Mesenchymal stem cell (in vitro differentiated cells and primary cell): Measurements from ENCODE around the gene LARGE1.

Experiments
- DNase-seq: peaks from one replicate; pipeline ENCODE4 v3.0.0-alpha.2; 2013
- H2AFZ ChIP-seq: one replicate; pipeline ENCODE4 v1.6.1; 2013; ENCODE audit warnings: low read depth, mild to moderate bottlenecking, control low read depth, inconsistent platforms, low read length, moderate library complexity
- H2AK5ac ChIP-seq: 2 replicates; pipeline ENCODE4 v1.6.1; 2013; ENCODE audit warnings: low read length, moderate library complexity, mild to moderate bottlenecking, inconsistent platforms; ENCODE audit not compliant: severe bottlenecking
- H2BK120ac ChIP-seq: one replicate; pipeline ENCODE4 v1.6.1; 2013; ENCODE audit warnings: low read depth, mild to moderate bottlenecking, inconsistent platforms, low read length, moderate library complexity
- H2BK12ac ChIP-seq, 2 experiments: one replicate each; pipeline ENCODE4 v1.6.1; 2013; ENCODE audit warnings: inconsistent platforms in 2 of 2, low read length in 2 of 2, mild to moderate bottlenecking in 2 of 2, moderate library complexity in 2 of 2, control low read depth in 1 of 2
- H2BK15ac ChIP-seq: one replicate; pipeline ENCODE4 v1.6.1; 2013; ENCODE audit warnings: mild to moderate bottlenecking, low read depth, inconsistent platforms; ENCODE audit not compliant: poor library complexity, severe bottlenecking
- H2BK5ac ChIP-seq: 2 replicates; pipeline ENCODE4 v1.6.1; 2013; ENCODE audit warnings: low read depth, mild to moderate bottlenecking, low read length, control low read depth, inconsistent platforms; ENCODE audit not compliant: poor library complexity, severe bottlenecking
- H3K14ac ChIP-seq, 2 experiments: one replicate each; pipeline ENCODE4 v1.6.1; 2013; ENCODE audit warnings: inconsistent platforms in 2 of 2, low read length in 2 of 2, control low read depth in 1 of 2, mild to moderate bottlenecking in 1 of 2, moderate library complexity in 1 of 2
- H3K18ac ChIP-seq, 2 experiments: one replicate each; pipeline ENCODE4 v1.6.1; 2013; ENCODE audit warnings: inconsistent platforms in 2 of 2, low read length in 2 of 2, control low read depth in 1 of 2, low read depth in 1 of 2, mild to moderate bottlenecking in 1 of 2
- H3K23ac ChIP-seq, 2 experiments: one replicate each; pipeline ENCODE4 v1.6.1; 2013; ENCODE audit warnings: inconsistent platforms in 2 of 2, low read length in 2 of 2, mild to moderate bottlenecking in 2 of 2, moderate library complexity in 2 of 2, control low read depth in 1 of 2
- H3K27ac ChIP-seq: 2 replicates; pipeline ENCODE4 v1.5.1; 2013; ENCODE audit warnings: mild to moderate bottlenecking, moderate library complexity, low read length, control low read depth, inconsistent platforms; ENCODE audit not compliant: poor library complexity, severe bottlenecking
- H3K27me3 ChIP-seq, 2 experiments: 2 replicates each; pipeline versions ENCODE4 v1.6.1 to v1.7.0; 2013; ENCODE audit warnings: low read length in 2 of 2, mild to moderate bottlenecking in 2 of 2, moderate library complexity in 2 of 2, control low read depth in 1 of 2, inconsistent platforms in 1 of 2; ENCODE audit not compliant: control insufficient read depth in 1 of 2, insufficient read depth in 1 of 2
- H3K36me3 ChIP-seq, 2 experiments: 2 replicates each; pipeline versions ENCODE4 v1.6.1 to v1.7.0; 2013; ENCODE audit warnings: low read length in 2 of 2, control low read depth in 1 of 2, inconsistent platforms in 1 of 2, low read depth in 1 of 2, mild to moderate bottlenecking in 1 of 2; ENCODE audit not compliant: insufficient read depth in 2 of 2, control insufficient read depth in 1 of 2
- H3K4ac ChIP-seq, 2 experiments: one replicate each; pipeline ENCODE4 v1.6.1; 2013; ENCODE audit warnings: inconsistent platforms in 2 of 2, low read length in 2 of 2, mild to moderate bottlenecking in 2 of 2, moderate library complexity in 2 of 2, control low read depth in 1 of 2, low read depth in 1 of 2
- H3K4me1 ChIP-seq: 2 replicates; pipeline ENCODE4 v1.6.1; 2013; ENCODE audit warnings: low read depth, low read length, control low read depth; ENCODE audit not compliant: control insufficient read depth, insufficient read depth
- H3K4me2 ChIP-seq: 2 replicates; pipeline ENCODE4 v1.6.1; 2013; ENCODE audit warnings: low read length, mild to moderate bottlenecking, inconsistent platforms; ENCODE audit not compliant: poor library complexity, severe bottlenecking
- H3K4me3 ChIP-seq, 2 experiments: 2 replicates each; pipeline versions ENCODE4 v1.5.1 to v1.7.0; 2013; ENCODE audit warnings: low read length in 2 of 2, mild to moderate bottlenecking in 2 of 2, control low read depth in 1 of 2, low read depth in 1 of 2; ENCODE audit not compliant: insufficient read depth in 1 of 2
- H3K79me1 ChIP-seq: replicated peaks from 2 replicates; pipeline ENCODE4 v1.6.1; 2013; ENCODE audit warnings: mild to moderate bottlenecking, control low read depth, low read length, inconsistent platforms; ENCODE audit not compliant: poor library complexity, severe bottlenecking
- H3K9ac ChIP-seq: 2 replicates; pipeline ENCODE4 v1.7.0; 2013; ENCODE audit warnings: mild to moderate bottlenecking, low read length, moderate library complexity
- H3K9me3 ChIP-seq: 2 replicates; pipeline ENCODE4 v1.7.0; 2013; ENCODE audit warnings: mild to moderate bottlenecking, low read length; ENCODE audit not compliant: control insufficient read depth
- H4K8ac ChIP-seq: one replicate; pipeline ENCODE4 v1.6.1; 2013; ENCODE audit warnings: inconsistent platforms, mild to moderate bottlenecking, low read length, moderate library complexity
- H4K91ac ChIP-seq: one replicate; pipeline ENCODE4 v1.6.1; 2013; ENCODE audit warnings: mild to moderate bottlenecking, low read length, inconsistent platforms
- WGBS: methylation state at CpG from one replicate; pipeline ENCODE4 v1.1.7; 2013; ENCODE audit warnings: mixed read lengths; 5-methylcytosine and 5-hydroxymethylcytosine counted together

LARGE1 gene

DNA sequence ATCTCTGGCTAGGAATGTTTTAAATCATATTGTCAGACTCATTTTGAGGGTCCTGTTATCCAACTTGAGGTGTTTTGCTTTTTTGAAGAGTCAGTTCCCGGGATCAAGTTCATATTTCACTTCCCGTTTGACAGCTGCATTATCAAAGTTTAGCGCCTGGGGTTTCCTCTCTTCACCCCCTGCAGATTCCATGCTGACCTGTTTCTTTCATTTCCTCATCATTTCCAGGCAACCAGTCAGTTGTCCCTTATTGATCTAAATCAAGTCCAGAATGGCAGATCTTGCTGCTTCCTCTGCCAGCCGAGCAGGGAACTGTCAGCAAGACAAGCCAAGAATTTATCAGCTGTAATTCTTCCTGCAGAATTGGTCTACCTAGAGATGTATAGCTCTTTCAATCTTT, 664.5 kb downstream of the LARGE1 start:
- Histone ChIP-seq H2BK12ac (no peak overlapping the region), H3K9ac (no peak overlapping the region), H2BK5ac (no peak overlapping the region), H4K91ac (no peak overlapping the region), H4K8ac (no peak overlapping the region), H2BK120ac (no peak overlapping the region), H3K79me1 (no peaks in the 10 kb centered on the region), H2AK5ac (no peak overlapping the region), H3K14ac (no peak overlapping the region), H3K36me3 (no peaks in the 10 kb centered on the region), H3K27me3 (peaks cover 0 to 24% of the 10 kb centered on the region in 2 experiments), H3K4me3 (no peak overlapping the region), H3K9me3 (no peaks in the 10 kb centered on the region), H3K4me1 (no peaks in the 10 kb centered on the region), H3K27ac (no peak overlapping the region), H3K23ac (no peak overlapping the region), H2BK15ac (no peak overlapping the region), H3K4me2 (no peak overlapping the region), H2AFZ (no peak overlapping the region), H3K18ac (no peak overlapping the region), H3K4ac (no peak overlapping the region)
- no peak for DNase-seq
- 65% methylated on average over 4 of the region's 4 CpGs for WGBS

DNA sequence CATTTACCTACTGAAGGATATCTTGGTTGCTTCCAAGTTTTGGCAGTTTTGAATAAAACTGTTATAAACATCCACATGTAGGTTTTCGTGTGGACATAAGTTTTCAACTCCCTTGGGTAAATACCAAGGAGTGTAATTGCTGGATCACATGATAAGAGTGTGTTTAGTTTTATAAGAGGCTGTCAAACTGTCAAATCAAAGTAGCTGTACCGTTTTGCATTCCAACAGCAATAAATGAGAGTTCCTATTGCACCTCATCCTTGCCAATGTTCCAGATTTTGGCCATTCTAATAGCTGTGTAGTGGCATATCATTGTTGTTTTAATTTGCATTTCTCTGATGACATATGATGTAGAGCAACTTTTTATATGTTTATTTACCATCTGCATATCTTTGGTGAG, 671.3 kb downstream of the LARGE1 start:
- no peak overlapping the region for H2BK15ac ChIP-seq
- H3K27ac ChIP-seq, result no peak overlapping the region
- no peak overlapping the region for H2BK12ac ChIP-seq
- H2AK5ac ChIP-seq, result no peak overlapping the region
- H2BK120ac ChIP-seq, result no peak overlapping the region
- no peak overlapping the region for H4K91ac ChIP-seq
- H3K79me1 ChIP-seq, result no peaks in the 10 kb centered on the region
- H3K4ac ChIP-seq, result no peak overlapping the region
- DNase-seq, result no peak
- no peaks in the 10 kb centered on the region for H3K27me3 ChIP-seq
- H2AFZ ChIP-seq, result no peak overlapping the region
- H3K9me3 ChIP-seq, result no peaks in the 10 kb centered on the region
- 77% methylated on average over 1 of the region's 2 CpGs for WGBS
- no peak overlapping the region for H3K4me2 ChIP-seq
- no peak overlapping the region for H3K4me3 ChIP-seq
- H3K14ac ChIP-seq, result no peak overlapping the region
- no peaks in the 10 kb centered on the region for H3K4me1 ChIP-seq
- no peak overlapping the region for H2BK5ac ChIP-seq
- no peak overlapping the region for H3K9ac ChIP-seq
- no peak overlapping the region for H3K23ac ChIP-seq
- no peaks in the 10 kb centered on the region for H3K36me3 ChIP-seq
- H4K8ac ChIP-seq, result no peak overlapping the region
- H3K18ac ChIP-seq, result no peak overlapping the region

DNA sequence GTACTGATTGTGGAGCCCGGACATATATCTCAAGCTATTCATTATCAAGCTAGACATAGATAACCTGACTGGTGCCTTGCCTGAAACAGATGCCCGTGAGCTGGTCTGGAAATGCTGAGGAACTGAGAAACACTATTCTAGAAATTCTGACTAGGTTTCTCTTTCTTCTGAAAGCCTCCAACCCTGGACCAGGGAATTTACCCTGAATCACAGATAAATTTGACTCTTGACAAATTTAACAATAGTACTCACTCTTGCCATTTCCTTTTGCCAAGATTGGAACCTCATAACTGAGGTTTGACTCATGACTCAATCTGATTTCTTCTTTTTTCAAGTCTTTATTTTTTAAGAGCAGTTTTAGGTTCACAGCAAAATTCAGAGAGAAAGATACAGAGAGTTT, 672.5 kb downstream of the LARGE1 start:
- Histone ChIP-seq H3K36me3 (no peaks in the 10 kb centered on the region), H3K18ac (no peak overlapping the region)
- WGBS, result 91% methylated on average over 2 of the region's 2 CpGs

DNA sequence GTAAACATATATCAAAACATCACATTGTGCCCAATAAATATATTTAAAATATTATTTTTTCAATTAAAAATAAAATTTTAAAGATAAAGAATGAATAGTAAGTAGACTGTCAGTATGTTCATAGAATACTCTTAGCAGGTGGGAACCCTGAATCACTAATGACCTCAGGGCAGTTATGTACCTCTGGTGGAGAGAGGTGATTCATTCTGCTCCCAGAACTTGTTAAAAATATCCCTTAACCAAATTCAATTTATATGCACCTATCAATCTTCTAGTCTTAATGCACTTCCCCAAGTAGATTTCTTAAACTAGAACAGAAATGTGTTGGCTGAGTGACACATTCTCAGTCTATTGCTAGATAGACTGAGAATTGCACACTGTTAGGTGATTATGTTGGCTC, 678.2 kb downstream of the LARGE1 start:
- no peak overlapping the region for H2BK15ac ChIP-seq
- no peak overlapping the region for H2BK120ac ChIP-seq
- no peak overlapping the region for H2BK5ac ChIP-seq
- H3K4me2 ChIP-seq, result no peak overlapping the region
- no peaks in the 10 kb centered on the region for H3K4me1 ChIP-seq
- H3K14ac ChIP-seq, result no peak overlapping the region
- no peak overlapping the region for H4K8ac ChIP-seq
- H3K36me3 ChIP-seq, result no peaks in the 10 kb centered on the region
- H2AK5ac ChIP-seq, result no peak overlapping the region
- no peaks in the 10 kb centered on the region for H3K27me3 ChIP-seq
- H2AFZ ChIP-seq, result no peak overlapping the region
- no peak overlapping the region for H3K27ac ChIP-seq
- no peaks in the 10 kb centered on the region for H3K9me3 ChIP-seq
- H3K79me1 ChIP-seq, result no peaks in the 10 kb centered on the region
- no peak overlapping the region for H2BK12ac ChIP-seq
- H3K23ac ChIP-seq, result no peak overlapping the region
- H3K4me3 ChIP-seq, result no peak overlapping the region
- H3K4ac ChIP-seq, result no peak overlapping the region
- H4K91ac ChIP-seq, result no peak overlapping the region
- DNase-seq, result no peak
- H3K18ac ChIP-seq, result no peak overlapping the region
- no peak overlapping the region for H3K9ac ChIP-seq

More for the DNA sequence above, 672.5 kb downstream of the LARGE1 start:
- no peak overlapping the region for H3K27ac ChIP-seq
- H3K4me1 ChIP-seq, result no peaks in the 10 kb centered on the region
- H3K27me3 ChIP-seq, result no peaks in the 10 kb centered on the region
- no peak overlapping the region for H3K23ac ChIP-seq
- no peaks in the 10 kb centered on the region for H3K9me3 ChIP-seq
- no peaks in the 10 kb centered on the region for H3K79me1 ChIP-seq
- H3K4me2 ChIP-seq, result no peak overlapping the region
- no peak overlapping the region for H3K14ac ChIP-seq
- DNase-seq, result no peak
- no peak overlapping the region for H4K91ac ChIP-seq
- H3K4me3 ChIP-seq, result no peak overlapping the region
- no peak overlapping the region for H2AFZ ChIP-seq
- no peak overlapping the region for H2BK15ac ChIP-seq
- no peak overlapping the region for H2BK12ac ChIP-seq
- no peak overlapping the region for H2AK5ac ChIP-seq
- H2BK120ac ChIP-seq, result no peak overlapping the region
- no peak overlapping the region for H3K9ac ChIP-seq
- no peak overlapping the region for H2BK5ac ChIP-seq
- no peak overlapping the region for H4K8ac ChIP-seq
- H3K4ac ChIP-seq, result no peak overlapping the region
